Osteoblast (primary cell): ENCODE results near the gene CLIC5. TPM values are rescaled to one million over a fixed set of nuclear protein-coding genes. Genes with fewer than 3 reads are reported as not detected.
A peak's percentile ranks its signal among the peaks of the same experiment; 100 is the strongest.

ENCODE experiments used
- DNase-seq: peaks from one replicate; pipeline ENCODE4 v3.0.0; 2011; ENCODE audit warnings: low spot score, mixed read lengths; ENCODE audit not compliant: insufficient read length; ENCODE audit errors: missing footprints
- H2AFZ ChIP-seq: 2 replicates; pipeline ENCODE4 v1.6.0; 2011; ENCODE audit warnings: mild to moderate bottlenecking, low read length
- H3K27ac ChIP-seq: 2 replicates; pipeline ENCODE4 v1.5.1; 2011; ENCODE audit warnings: mild to moderate bottlenecking, low read depth, low read length, moderate library complexity
- H3K27me3 ChIP-seq: 2 replicates; pipeline ENCODE4 v1.6.0; 2012; ENCODE audit warnings: mild to moderate bottlenecking, control low read depth, inconsistent platforms, low read length, moderate library complexity; ENCODE audit not compliant: insufficient read depth
- H3K36me3 ChIP-seq: 2 replicates; pipeline ENCODE4 v1.5.1; 2011; ENCODE audit warnings: mild to moderate bottlenecking, low read length, control low read depth, moderate library complexity; ENCODE audit not compliant: insufficient read depth
- H3K4me1 ChIP-seq: 2 replicates; pipeline ENCODE4 v1.5.1; 2011; ENCODE audit warnings: mild to moderate bottlenecking, low read length, control low read depth, moderate library complexity; ENCODE audit not compliant: insufficient read depth
- H3K4me2 ChIP-seq: 2 replicates; pipeline ENCODE4 v1.6.0; 2011; ENCODE audit warnings: mild to moderate bottlenecking, low read length; ENCODE audit not compliant: insufficient read depth
- H3K4me3 ChIP-seq: fragments of 200-600 bp; sonication (generic); 3 replicates; pipeline ENCODE4 v1.5.1; 2012; ENCODE audit warnings: mild to moderate bottlenecking, low read length, inconsistent platforms; ENCODE audit not compliant: insufficient read depth
- H3K79me2 ChIP-seq: 2 replicates; pipeline ENCODE4 v1.6.0; 2012; ENCODE audit warnings: mild to moderate bottlenecking, low read length, control low read depth, inconsistent platforms; ENCODE audit not compliant: insufficient read depth
- H3K9me3 ChIP-seq: 2 replicates; pipeline ENCODE4 v1.5.1; 2011; ENCODE audit warnings: low read depth, low read length, control low read depth
- H4K20me1 ChIP-seq: 2 replicates; pipeline ENCODE4 v1.6.0; 2012; ENCODE audit warnings: mild to moderate bottlenecking, low read length, control low read depth; ENCODE audit not compliant: insufficient read depth
- CTCF ChIP-seq: IDR thresholded peaks from 2 replicates; pipeline ENCODE4 v1.5.1; 2011; ENCODE audit warnings: mild to moderate bottlenecking, low read depth, low read length, moderate library complexity; ENCODE audit errors: extremely low read depth
- total RNA-seq: library from RNA; depleted of rRNA; stranded (reverse); fragments of >200 nt; gene quantifications from 2 replicates; pipeline ENCODE4 v1.2.3, GENCODE V29; 2012

CLIC5 gene
- total RNA-seq, 1 donor = not detected

GRCh38 chr6:45979311-45979710 lies 36.3 kb downstream of the CLIC5 start:
- H3K27me3 ChIP-seq = peaks cover 3% of the 10 kb centered on the region
- H3K79me2 ChIP-seq = no peaks in the 10 kb centered on the region
- H3K4me3 ChIP-seq = no peak overlapping the region
- H3K4me2 ChIP-seq = no peak overlapping the region
- no peak for DNase-seq
- H2AFZ ChIP-seq = no peak overlapping the region
- no peak for TF ChIP-seq CTCF
- H3K4me1 ChIP-seq = no peaks in the 10 kb centered on the region
- H4K20me1 ChIP-seq = no peaks in the 10 kb centered on the region
- H3K9me3 ChIP-seq = no peaks in the 10 kb centered on the region
- no peak overlapping the region for H3K27ac ChIP-seq
- no peaks in the 10 kb centered on the region for H3K36me3 ChIP-seq

- no peaks in the 10 kb centered on the region for H3K79me2 ChIP-seq
- H3K9me3 ChIP-seq = no peaks in the 10 kb centered on the region
- no peak for DNase-seq
- no peak overlapping the region for H3K27ac ChIP-seq
- no peaks in the 10 kb centered on the region for H4K20me1 ChIP-seq
- no peak overlapping the region for H3K4me3 ChIP-seq
- no peak overlapping the region for H2AFZ ChIP-seq
- no peaks in the 10 kb centered on the region for H3K4me1 ChIP-seq
- no peaks in the 10 kb centered on the region for H3K36me3 ChIP-seq
- TF ChIP-seq CTCF = no peak
- peaks cover 3% of the 10 kb centered on the region for H3K27me3 ChIP-seq
- H3K4me2 ChIP-seq = no peak overlapping the region
Observed at GRCh38 chr6:45974596-45974995, 41.1 kb downstream of the CLIC5 start.

GRCh38 chr6:45972795-45973503 lies 42.7 kb downstream of the CLIC5 start:
- peak; percentile 29 for DNase-seq
- Histone ChIP-seq H3K9me3 (no peaks in the 10 kb centered on the region), H3K4me1 (no peaks in the 10 kb centered on the region), H3K27me3 (no peaks in the 10 kb centered on the region), H3K4me2 (no peak overlapping the region), H3K4me3 (no peak overlapping the region), H2AFZ (no peak overlapping the region), H4K20me1 (no peaks in the 10 kb centered on the region), H3K36me3 (no peaks in the 10 kb centered on the region), H3K27ac (no peak overlapping the region), H3K79me2 (no peaks in the 10 kb centered on the region)
- TF ChIP-seq CTCF = no peak

GRCh38 chr6:45971287-45971686 lies 44.4 kb downstream of the CLIC5 start:
- H3K9me3 ChIP-seq = no peaks in the 10 kb centered on the region
- H3K36me3 ChIP-seq = no peaks in the 10 kb centered on the region
- TF ChIP-seq CTCF = no peak
- no peak for DNase-seq
- H3K79me2 ChIP-seq = no peaks in the 10 kb centered on the region
- no peak overlapping the region for H3K4me2 ChIP-seq
- peaks cover 2% of the 10 kb centered on the region for H3K4me1 ChIP-seq
- no peak overlapping the region for H3K4me3 ChIP-seq
- H4K20me1 ChIP-seq = no peaks in the 10 kb centered on the region
- no peak overlapping the region for H3K27ac ChIP-seq
- H2AFZ ChIP-seq = no peak overlapping the region
- H3K27me3 ChIP-seq = no peaks in the 10 kb centered on the region
